ENCODE data around the gene TAGLN. TPM values are rescaled to one million over a fixed set of nuclear protein-coding genes. Genes with fewer than 3 reads are reported as not detected.
"Not testable (repeated sequence)": the region's sequence is repeated elsewhere in the genome, so short reads cannot be mapped to it uniquely, and the experiment has no call there.

Gene TAGLN
- polyA plus RNA-seq, 3 donors, result 124 to 132 (median 129) TPM

GRCh38 chr11:117195258-117195657, 3.9 kb upstream of the TAGLN start:
- DNase-seq (ENCODE audit: low read depth in 3 of 3, low spot score in 2 of 3), result no peak

- no peak for DNase-seq (ENCODE audit: low read depth in 3 of 3, low spot score in 2 of 3)
Observed at GRCh38 chr11:117195761-117196160, 3.4 kb upstream of the TAGLN start.

- DNase-seq (ENCODE audit: low read depth in 3 of 3, low spot score in 2 of 3), result no peak
Observed at GRCh38 chr11:117197006-117197405, 2.2 kb upstream of the TAGLN start.

GRCh38 chr11:117197516-117198456, 1.4 kb upstream of the TAGLN start:
- DNase-seq (ENCODE audit: low read depth in 3 of 3, low spot score in 2 of 3), result no peak

- no peak for DNase-seq (ENCODE audit: low read depth in 3 of 3, low spot score in 2 of 3)
Observed at GRCh38 chr11:117198613-117199012, 557 bp upstream of the TAGLN start.

GRCh38 chr11:117199916-117200812, 994 bp downstream of the TAGLN start:
- no peak for DNase-seq (ENCODE audit: low read depth in 3 of 3, low spot score in 2 of 3)

GRCh38 chr11:117200813-117201657, 1.9 kb downstream of the TAGLN start:
- DNase-seq (ENCODE audit: low read depth in 3 of 3, low spot score in 2 of 3), result no peak

GRCh38 chr11:117201658-117202305, 2.6 kb downstream of the TAGLN start:
- DNase-seq (ENCODE audit: low read depth in 3 of 3, low spot score in 2 of 3), result no peak

GRCh38 chr11:117202386-117203068, 3.4 kb downstream of the TAGLN start:
- no peak for DNase-seq (ENCODE audit: low read depth in 3 of 3, low spot score in 2 of 3)

GRCh38 chr11:117203069-117203407, 3.9 kb downstream of the TAGLN start:
- no peak for DNase-seq (ENCODE audit: low read depth in 3 of 3, low spot score in 2 of 3)

GRCh38 chr11:117204283-117205080, 5.3 kb downstream of the TAGLN start:
- DNase-seq (ENCODE audit: low read depth in 3 of 3, low spot score in 2 of 3), result no peak

GRCh38 chr11:117205211-117205818, 6.1 kb downstream of the TAGLN start:
- DNase-seq (ENCODE audit: low read depth in 3 of 3, low spot score in 2 of 3), result no peak

- DNase-seq (ENCODE audit: low read depth in 3 of 3, low spot score in 2 of 3), result not testable (repeated sequence)
Observed at GRCh38 chr11:117206111-117206510, 6.9 kb downstream of the TAGLN start.

GRCh38 chr11:117206859-117207258, 7.7 kb downstream of the TAGLN start:
- not testable (repeated sequence) for DNase-seq (ENCODE audit: low read depth in 3 of 3, low spot score in 2 of 3)

- DNase-seq (ENCODE audit: low read depth in 3 of 3, low spot score in 2 of 3), result not testable (repeated sequence)
Observed at GRCh38 chr11:117207481-117207880, 8.3 kb downstream of the TAGLN start.

GRCh38 chr11:117208710-117209109, 9.5 kb downstream of the TAGLN start:
- not testable (repeated sequence) for DNase-seq (ENCODE audit: low read depth in 3 of 3, low spot score in 2 of 3)

GRCh38 chr11:117209351-117210125, 10.4 kb downstream of the TAGLN start:
- not testable (repeated sequence) for DNase-seq (ENCODE audit: low read depth in 3 of 3, low spot score in 2 of 3)
